ENCODE measurements around the gene BID. TPM values are rescaled to one million over a fixed set of nuclear protein-coding genes. Genes with fewer than 3 reads are reported as not detected.

Gene BID
- total RNA-seq, 1 donor from 2014 or later: 16.6 TPM

DNA sequence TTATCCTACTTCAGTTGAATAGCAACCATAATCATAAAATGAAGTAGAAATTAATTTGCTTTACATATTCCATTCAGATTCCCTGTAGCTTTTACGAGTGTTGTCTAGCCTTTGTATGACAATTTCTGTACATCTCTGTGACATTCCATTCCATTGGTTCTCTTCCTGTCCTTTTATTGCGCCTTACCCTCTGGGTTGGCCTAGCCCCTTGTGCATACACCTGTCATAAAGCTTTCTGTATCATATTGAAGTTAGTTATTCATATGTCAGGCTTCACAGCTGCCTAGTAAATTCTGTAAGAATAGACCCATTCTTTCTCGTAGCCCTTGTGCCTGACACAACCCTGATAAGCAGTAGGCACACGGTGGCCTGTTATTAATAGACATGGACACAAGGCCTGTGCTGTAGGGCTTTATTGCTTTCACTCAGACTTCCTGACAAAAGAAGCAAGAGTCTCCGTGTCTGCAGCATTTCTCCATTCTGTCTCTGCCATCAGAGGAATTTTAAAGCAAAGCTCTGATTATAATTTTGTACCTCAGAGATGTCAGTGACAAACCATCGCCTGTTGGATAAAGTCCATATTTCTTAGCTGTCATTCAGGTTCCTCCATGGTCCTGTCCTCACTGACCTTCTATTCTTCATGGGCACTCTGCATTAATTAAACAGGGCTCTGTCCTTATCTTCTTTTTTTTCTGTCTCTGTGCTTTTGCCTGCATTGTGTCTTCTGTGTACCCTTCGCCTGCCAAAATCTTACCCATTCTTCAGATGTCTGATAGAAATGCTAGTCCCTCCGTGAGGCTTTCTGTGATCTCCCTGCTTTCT lies 49.4 kb downstream of the BID start:
- DNase-seq (ENCODE audit: low spot score): no peak
- Histone ChIP-seq H3K4me3 (no peak overlapping the region), H3K4me2 (no peak overlapping the region), H3K36me3 (no peaks in the 10 kb centered on the region), H2AFZ (replicated peaks) (no peak overlapping the region), H3K27me3 (no peaks in the 10 kb centered on the region), H4K20me1 (ENCODE audit: low read depth) (no peaks in the 10 kb centered on the region), H3K4me1 (no peaks in the 10 kb centered on the region), H3K9ac (no peak overlapping the region), H3K27ac (no peak overlapping the region), H3K9me3 (ENCODE audit: low read depth) (no peaks in the 10 kb centered on the region), H3K79me2 (ENCODE audit: low read depth) (no peaks in the 10 kb centered on the region), H3F3A (ENCODE audit: low read depth) (no peaks in the 10 kb centered on the region)
- no peaks in the 10 kb centered on the region for H3K9me3 Mint-ChIP-seq
- H3K4me3 Mint-ChIP-seq: no peak overlapping the region
- H3K27me3 Mint-ChIP-seq (ENCODE audit: insufficient read depth, low read depth): peaks cover 2% of the 10 kb centered on the region
- H3K27ac Mint-ChIP-seq: no peak overlapping the region
- peaks cover 23% of the 10 kb centered on the region for H3K36me3 Mint-ChIP-seq
- TF ChIP-seq EZH2 (IDR thresholded peaks at IDR 0.05): no peak
- no peak for TF ChIP-seq CTCF (IDR thresholded peaks at IDR 0.05)
- no peak for TF ChIP-seq EZH2phosphoT487 (IDR thresholded peaks at IDR 0.05)
- H3K4me1 Mint-ChIP-seq: no peaks in the 10 kb centered on the region

DNA sequence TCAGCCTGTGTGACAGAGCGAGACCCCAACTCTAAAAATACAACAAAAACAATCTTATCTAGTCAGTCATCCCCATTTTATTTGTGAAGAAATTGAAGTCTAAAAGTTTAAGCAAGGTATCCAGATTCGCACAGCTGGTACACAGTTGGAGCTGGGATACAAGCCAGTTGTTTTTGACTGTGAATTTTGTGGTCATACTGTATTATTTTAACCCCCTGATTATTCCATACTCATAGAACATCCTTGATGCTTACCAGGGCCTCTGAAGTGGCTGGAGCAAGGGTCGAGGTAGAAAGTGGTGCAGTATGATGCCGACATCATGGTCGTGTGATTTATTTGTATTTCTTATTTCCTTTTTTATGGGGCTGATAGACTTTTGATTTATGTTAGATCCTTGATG lies 50.0 kb downstream of the BID start:
- Histone ChIP-seq H3K27ac (no peak overlapping the region), H2AFZ (replicated peaks) (no peak overlapping the region), H3F3A (ENCODE audit: low read depth) (no peaks in the 10 kb centered on the region), H3K4me1 (no peaks in the 10 kb centered on the region), H4K20me1 (ENCODE audit: low read depth) (no peaks in the 10 kb centered on the region), H3K27me3 (no peaks in the 10 kb centered on the region), H3K4me2 (no peak overlapping the region), H3K9ac (no peak overlapping the region), H3K9me3 (ENCODE audit: low read depth) (no peaks in the 10 kb centered on the region), H3K4me3 (no peak overlapping the region), H3K36me3 (no peaks in the 10 kb centered on the region), H3K79me2 (ENCODE audit: low read depth) (no peaks in the 10 kb centered on the region)
- Mint-ChIP-seq H3K9me3 (no peaks in the 10 kb centered on the region), H3K4me3 (no peak overlapping the region), H3K36me3 (peaks cover 19% of the 10 kb centered on the region), H3K27me3 (ENCODE audit: insufficient read depth, low read depth) (peaks cover 2% of the 10 kb centered on the region), H3K27ac (no peak overlapping the region), H3K4me1 (no peaks in the 10 kb centered on the region)
- TF ChIP-seq EZH2 (IDR thresholded peaks at IDR 0.05) (no peak), EZH2phosphoT487 (IDR thresholded peaks at IDR 0.05) (no peak), CTCF (IDR thresholded peaks at IDR 0.05) (no peak)
- no peak for DNase-seq (ENCODE audit: low spot score)

- DNase-seq (ENCODE audit: low spot score): no peak
- TF ChIP-seq CTCF (IDR thresholded peaks at IDR 0.05) (no peak), EZH2 (IDR thresholded peaks at IDR 0.05) (no peak), EZH2phosphoT487 (IDR thresholded peaks at IDR 0.05) (no peak)
- no peak overlapping the region for H3K4me2 ChIP-seq
- H3K27ac Mint-ChIP-seq: no peak overlapping the region
- no peak overlapping the region for H3K4me3 Mint-ChIP-seq
- H3K36me3 Mint-ChIP-seq: no peaks in the 10 kb centered on the region
- no peaks in the 10 kb centered on the region for H3K4me1 ChIP-seq
- H3F3A ChIP-seq (ENCODE audit: low read depth): no peaks in the 10 kb centered on the region
- H3K9ac ChIP-seq: no peak overlapping the region
- H3K9me3 ChIP-seq (ENCODE audit: low read depth): no peaks in the 10 kb centered on the region
- H2AFZ ChIP-seq (replicated peaks): no peak overlapping the region
- H3K79me2 ChIP-seq (ENCODE audit: low read depth): no peaks in the 10 kb centered on the region
- H3K9me3 Mint-ChIP-seq: no peaks in the 10 kb centered on the region
- H3K27me3 ChIP-seq: no peaks in the 10 kb centered on the region
- no peaks in the 10 kb centered on the region for H4K20me1 ChIP-seq (ENCODE audit: low read depth)
- H3K27me3 Mint-ChIP-seq (ENCODE audit: insufficient read depth, low read depth): no peaks in the 10 kb centered on the region
- H3K4me3 ChIP-seq: no peak overlapping the region
- no peak overlapping the region for H3K27ac ChIP-seq
- H3K36me3 ChIP-seq: no peaks in the 10 kb centered on the region
- H3K4me1 Mint-ChIP-seq: no peaks in the 10 kb centered on the region
Measured at GRCh38 chr22:17719911-17720310, 54.4 kb downstream of the BID start.

All from neural progenitor cell (in vitro differentiated cells).